GM12872 (cell line): ENCODE results near the gene GSTK1.

Experiments used
- TF ChIP-seq, protein P1 (sequence below): IDR thresholded peaks from 3 replicates; pipeline ENCODE4 v1.5.1; 2011; ENCODE audit warnings: low read depth, mild to moderate bottlenecking, low read length, moderate library complexity; ENCODE audit not compliant: insufficient read depth

GSTK1 gene

DNA sequence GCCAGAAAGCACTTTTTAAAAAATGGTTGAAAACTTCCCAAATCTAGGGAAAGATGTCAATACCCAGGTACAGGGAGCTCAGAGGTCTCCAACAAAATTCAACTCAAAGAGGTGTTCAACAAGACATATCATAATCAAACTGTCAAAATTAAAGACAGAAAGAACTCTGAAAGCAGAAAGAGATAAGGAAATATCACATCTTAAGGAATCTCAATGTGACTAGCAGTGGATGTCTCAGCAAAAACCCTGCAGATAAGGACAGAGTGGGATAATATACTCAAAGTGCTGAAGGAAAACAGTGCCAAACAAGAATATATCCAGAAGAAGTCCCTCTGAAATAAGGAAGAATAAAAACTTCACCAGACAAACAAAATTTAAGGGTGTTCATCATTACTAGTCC lies 13.0 kb upstream of the GSTK1 start:
- TF ChIP-seq, protein P1, sequence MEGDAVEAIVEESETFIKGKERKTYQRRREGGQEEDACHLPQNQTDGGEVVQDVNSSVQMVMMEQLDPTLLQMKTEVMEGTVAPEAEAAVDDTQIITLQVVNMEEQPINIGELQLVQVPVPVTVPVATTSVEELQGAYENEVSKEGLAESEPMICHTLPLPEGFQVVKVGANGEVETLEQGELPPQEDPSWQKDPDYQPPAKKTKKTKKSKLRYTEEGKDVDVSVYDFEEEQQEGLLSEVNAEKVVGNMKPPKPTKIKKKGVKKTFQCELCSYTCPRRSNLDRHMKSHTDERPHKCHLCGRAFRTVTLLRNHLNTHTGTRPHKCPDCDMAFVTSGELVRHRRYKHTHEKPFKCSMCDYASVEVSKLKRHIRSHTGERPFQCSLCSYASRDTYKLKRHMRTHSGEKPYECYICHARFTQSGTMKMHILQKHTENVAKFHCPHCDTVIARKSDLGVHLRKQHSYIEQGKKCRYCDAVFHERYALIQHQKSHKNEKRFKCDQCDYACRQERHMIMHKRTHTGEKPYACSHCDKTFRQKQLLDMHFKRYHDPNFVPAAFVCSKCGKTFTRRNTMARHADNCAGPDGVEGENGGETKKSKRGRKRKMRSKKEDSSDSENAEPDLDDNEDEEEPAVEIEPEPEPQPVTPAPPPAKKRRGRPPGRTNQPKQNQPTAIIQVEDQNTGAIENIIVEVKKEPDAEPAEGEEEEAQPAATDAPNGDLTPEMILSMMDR, result no peak

DNA sequence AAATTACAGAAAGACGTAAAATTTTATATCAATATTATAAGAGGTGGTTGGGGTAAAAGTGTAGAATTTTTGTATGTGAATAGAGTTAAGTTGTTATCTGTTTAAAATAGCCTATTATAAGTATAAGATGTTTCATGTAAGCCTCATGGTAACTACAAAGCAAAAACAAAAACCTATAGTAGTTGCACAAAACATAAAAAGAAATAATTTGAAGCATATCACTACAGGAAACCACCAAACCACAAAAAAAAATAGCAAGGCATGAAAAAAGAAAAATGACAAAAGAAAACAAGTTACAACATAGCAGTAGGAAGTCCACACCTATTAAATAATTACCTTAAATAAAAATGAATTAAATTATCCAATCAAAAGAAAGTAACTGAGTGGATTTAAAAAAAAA lies 12.4 kb upstream of the GSTK1 start:
- TF ChIP-seq, protein P1, result no peak

DNA sequence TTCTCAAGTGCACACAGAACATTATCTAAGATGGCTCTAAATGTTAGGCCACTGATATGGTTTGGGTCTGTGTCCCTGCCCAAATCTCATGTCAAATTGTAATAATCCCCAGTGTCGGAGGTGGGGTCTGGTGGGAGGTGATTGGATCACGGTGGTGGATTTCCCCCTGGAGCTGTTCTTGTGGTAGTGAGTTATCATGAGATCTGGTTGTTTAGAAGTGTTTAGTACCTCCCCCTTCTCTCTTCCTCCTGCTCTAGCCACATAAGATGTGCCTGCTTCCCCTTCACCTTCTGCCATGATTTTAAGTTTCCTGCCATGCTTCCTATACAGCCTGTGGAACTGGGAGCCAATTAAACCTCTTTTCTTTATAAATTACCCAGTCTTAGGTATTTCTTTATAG lies 11.2 kb upstream of the GSTK1 start:
- TF ChIP-seq, protein P1, result no peak

DNA sequence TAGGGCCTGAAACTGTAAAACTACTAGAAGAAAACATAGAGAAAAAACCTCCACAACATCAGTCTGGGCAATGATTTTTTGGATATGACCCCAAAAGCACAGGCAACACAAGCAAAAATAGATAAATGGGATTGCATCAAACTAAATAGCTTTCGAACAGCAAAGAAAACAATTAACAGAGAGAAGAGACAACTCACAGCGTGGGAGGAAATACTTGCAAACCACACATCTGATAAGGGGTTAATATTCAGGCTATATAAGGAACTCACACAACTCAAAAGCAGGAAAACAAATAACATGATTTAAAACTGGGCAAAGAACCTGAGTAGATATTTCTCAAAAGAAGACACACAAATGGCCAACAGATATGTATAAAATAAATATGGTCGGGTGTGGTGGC lies 7.7 kb upstream of the GSTK1 start:
- TF ChIP-seq, protein P1, result no peak

DNA sequence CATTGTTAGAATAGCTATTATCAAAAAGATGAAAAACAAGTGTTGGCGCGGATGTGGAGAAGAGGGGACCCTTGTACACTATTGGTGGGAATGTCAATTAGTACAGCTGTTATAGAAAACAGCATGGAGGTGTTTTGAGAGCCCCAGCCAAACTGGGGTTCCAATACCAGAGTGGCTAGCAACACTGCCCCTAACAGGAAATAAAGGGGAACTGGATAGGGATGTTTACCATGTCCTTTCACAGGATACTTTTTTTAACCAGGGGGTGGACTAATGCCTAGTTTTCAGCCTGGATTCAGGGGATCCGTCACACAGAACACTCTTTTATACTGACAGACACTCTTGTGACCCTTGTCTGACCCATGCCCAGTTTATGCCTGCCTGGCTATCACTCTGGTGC lies 6.9 kb upstream of the GSTK1 start:
- TF ChIP-seq, protein P1, result peak; percentile 33; the same call in 1 of the 3 replicates

DNA sequence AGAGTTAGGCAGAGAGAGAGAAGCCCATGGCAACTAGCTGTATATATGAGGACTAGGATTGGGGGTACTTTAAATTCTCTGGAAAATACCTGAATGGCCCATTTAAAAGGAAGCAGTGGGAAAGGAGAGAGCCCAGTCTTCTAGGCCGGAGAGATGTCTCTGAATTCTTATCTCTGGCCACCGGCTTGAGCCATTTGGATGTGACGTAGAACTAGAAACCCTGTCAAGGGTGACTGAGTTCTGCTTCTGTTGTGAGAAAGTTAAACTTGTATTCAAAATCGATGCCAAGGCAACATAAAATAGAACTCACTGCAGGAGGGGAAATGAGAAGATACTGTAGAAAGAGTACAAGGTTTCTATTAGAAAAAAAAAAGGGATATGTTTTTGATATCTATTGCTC lies 6.3 kb upstream of the GSTK1 start:
- TF ChIP-seq, protein P1, result no peak

DNA sequence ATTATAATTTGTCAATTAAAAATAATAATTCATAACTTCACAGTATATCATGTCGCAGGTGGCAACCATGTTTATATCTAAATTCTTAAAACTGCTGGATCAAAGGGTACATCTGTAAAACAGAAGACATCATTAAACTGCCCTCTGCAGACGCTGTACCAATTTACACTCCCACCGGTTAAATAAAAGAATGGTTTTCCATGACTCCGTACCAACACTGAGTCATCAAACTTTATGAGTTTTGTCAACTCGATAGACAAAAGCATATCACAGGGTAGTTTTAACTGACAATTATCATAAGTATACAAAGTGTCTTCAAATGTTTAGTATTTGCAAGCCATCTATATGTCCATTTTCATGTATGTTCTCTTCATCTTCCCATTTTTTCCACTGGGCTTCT lies 5.7 kb upstream of the GSTK1 start:
- TF ChIP-seq, protein P1, result no peak

DNA sequence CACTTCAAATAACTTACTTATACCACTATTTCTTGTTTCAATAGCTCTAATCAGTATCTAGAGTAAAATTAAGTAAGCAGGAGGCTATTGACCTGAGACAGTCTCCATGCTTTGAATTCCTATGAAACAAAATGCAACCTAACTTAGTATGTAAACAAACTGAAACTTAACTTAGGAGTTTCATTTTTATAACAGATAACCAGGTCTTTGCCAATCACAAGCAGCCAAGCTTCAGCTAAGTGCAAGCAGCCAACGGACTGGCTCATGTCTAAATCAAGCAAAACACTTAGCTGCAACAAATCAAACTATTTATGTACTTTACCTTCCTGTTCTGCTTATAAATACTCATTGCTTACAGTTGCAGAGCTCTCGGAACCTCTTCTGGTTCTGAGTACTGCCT lies 4.4 kb upstream of the GSTK1 start:
- TF ChIP-seq, protein P1, result no peak
